ENCODE measurements around the gene SHMT1. TPM values are rescaled to one million over a fixed set of nuclear protein-coding genes. Genes with fewer than 3 reads are reported as not detected.

Gene SHMT1
- total RNA-seq, 1 donor from 2014 or later: 6.4 TPM

- Histone ChIP-seq H3K9ac (ENCODE audit: low read length) (no peak overlapping the region), H3K27ac (ENCODE audit: low read depth, low read length) (no peak overlapping the region), H3K36me3 (ENCODE audit: insufficient read depth, low read length) (no peaks in the 10 kb centered on the region), H3K27me3 (ENCODE audit: insufficient read depth, low read length) (no peaks in the 10 kb centered on the region), H4K20me1 (ENCODE audit: insufficient read depth, low read length) (no peaks in the 10 kb centered on the region), H3K4me2 (ENCODE audit: low read length) (no peak overlapping the region), H3K4me1 (ENCODE audit: insufficient read depth, low read length) (no peaks in the 10 kb centered on the region), H2AFZ (ENCODE audit: low read depth, low read length) (no peak overlapping the region), H3K79me2 (ENCODE audit: insufficient read depth, low read length) (no peaks in the 10 kb centered on the region), H3K4me3 (ENCODE audit: insufficient read depth, low read depth, low read length) (no peak overlapping the region), H3K9me3 (ENCODE audit: insufficient read depth, low read depth, low read length) (no peaks in the 10 kb centered on the region)
- H3K36me3 Mint-ChIP-seq (ENCODE audit: low read depth, unreplicated experiment): no peaks in the 10 kb centered on the region
- DNase-seq (ENCODE audit: low read depth) (no peak), FAIRE-seq (no peak)
- no peaks in the 10 kb centered on the region for H3K4me1 Mint-ChIP-seq (ENCODE audit: low read depth, unreplicated experiment)
- no peak overlapping the region for H3K4me3 Mint-ChIP-seq (ENCODE audit: unreplicated experiment)
- H3K9me3 Mint-ChIP-seq (ENCODE audit: unreplicated experiment): peaks cover 4% of the 10 kb centered on the region
- H3K27ac Mint-ChIP-seq (ENCODE audit: unreplicated experiment): no peak overlapping the region
- no peak for TF ChIP-seq EZH2 (IDR thresholded peaks at IDR 0.05; ENCODE audit: insufficient read depth, low read length)
- TF ChIP-seq, protein P1, sequence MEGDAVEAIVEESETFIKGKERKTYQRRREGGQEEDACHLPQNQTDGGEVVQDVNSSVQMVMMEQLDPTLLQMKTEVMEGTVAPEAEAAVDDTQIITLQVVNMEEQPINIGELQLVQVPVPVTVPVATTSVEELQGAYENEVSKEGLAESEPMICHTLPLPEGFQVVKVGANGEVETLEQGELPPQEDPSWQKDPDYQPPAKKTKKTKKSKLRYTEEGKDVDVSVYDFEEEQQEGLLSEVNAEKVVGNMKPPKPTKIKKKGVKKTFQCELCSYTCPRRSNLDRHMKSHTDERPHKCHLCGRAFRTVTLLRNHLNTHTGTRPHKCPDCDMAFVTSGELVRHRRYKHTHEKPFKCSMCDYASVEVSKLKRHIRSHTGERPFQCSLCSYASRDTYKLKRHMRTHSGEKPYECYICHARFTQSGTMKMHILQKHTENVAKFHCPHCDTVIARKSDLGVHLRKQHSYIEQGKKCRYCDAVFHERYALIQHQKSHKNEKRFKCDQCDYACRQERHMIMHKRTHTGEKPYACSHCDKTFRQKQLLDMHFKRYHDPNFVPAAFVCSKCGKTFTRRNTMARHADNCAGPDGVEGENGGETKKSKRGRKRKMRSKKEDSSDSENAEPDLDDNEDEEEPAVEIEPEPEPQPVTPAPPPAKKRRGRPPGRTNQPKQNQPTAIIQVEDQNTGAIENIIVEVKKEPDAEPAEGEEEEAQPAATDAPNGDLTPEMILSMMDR (IDR thresholded peaks at IDR 0.05; ENCODE audit: insufficient read depth, low read depth, low read length): no peak
- peaks cover 17% of the 10 kb centered on the region for H3K27me3 Mint-ChIP-seq (ENCODE audit: low read depth, unreplicated experiment)
These were observed 8.1 kb upstream of the SHMT1 start for GRCh38 chr17:18371455-18371854.

DNA sequence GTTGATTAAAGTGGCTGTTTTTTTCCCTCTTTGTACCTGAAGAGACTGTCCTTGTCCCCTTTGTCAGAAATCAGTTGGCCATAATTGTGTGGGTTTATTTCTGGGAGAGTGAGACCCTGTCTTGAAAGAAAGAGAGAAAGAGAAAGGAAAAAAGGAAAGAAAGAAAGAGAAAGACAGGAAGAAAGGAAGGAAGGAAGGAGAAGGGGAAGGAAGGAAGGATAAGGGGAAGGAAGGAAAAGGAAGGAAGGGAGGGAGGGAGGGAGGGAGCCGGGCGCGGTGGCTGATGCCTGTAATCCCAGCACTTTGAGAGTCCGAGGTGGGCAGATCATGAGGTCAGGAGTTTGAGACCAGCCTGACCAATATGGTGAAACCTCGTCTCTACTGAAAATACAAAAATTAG lies 7.4 kb upstream of the SHMT1 start:
- Mint-ChIP-seq H3K36me3 (ENCODE audit: low read depth, unreplicated experiment) (no peaks in the 10 kb centered on the region), H3K27ac (ENCODE audit: unreplicated experiment) (no peak overlapping the region), H3K9me3 (ENCODE audit: unreplicated experiment) (peaks cover 4% of the 10 kb centered on the region), H3K4me1 (ENCODE audit: low read depth, unreplicated experiment) (no peaks in the 10 kb centered on the region), H3K4me3 (ENCODE audit: unreplicated experiment) (no peak overlapping the region), H3K27me3 (ENCODE audit: low read depth, unreplicated experiment) (peaks cover 17% of the 10 kb centered on the region)
- Histone ChIP-seq H3K79me2 (ENCODE audit: insufficient read depth, low read length) (no peaks in the 10 kb centered on the region), H3K9ac (ENCODE audit: low read length) (no peak overlapping the region), H4K20me1 (ENCODE audit: insufficient read depth, low read length) (no peaks in the 10 kb centered on the region), H3K4me1 (ENCODE audit: insufficient read depth, low read length) (no peaks in the 10 kb centered on the region), H3K36me3 (ENCODE audit: insufficient read depth, low read length) (no peaks in the 10 kb centered on the region), H3K4me2 (ENCODE audit: low read length) (no peak overlapping the region), H3K27ac (ENCODE audit: low read depth, low read length) (no peak overlapping the region), H2AFZ (ENCODE audit: low read depth, low read length) (no peak overlapping the region), H3K27me3 (ENCODE audit: insufficient read depth, low read length) (no peaks in the 10 kb centered on the region), H3K9me3 (ENCODE audit: insufficient read depth, low read depth, low read length) (no peaks in the 10 kb centered on the region), H3K4me3 (ENCODE audit: insufficient read depth, low read depth, low read length) (no peak overlapping the region)
- no peak for FAIRE-seq
- no peak for DNase-seq (ENCODE audit: low read depth)
- TF ChIP-seq EZH2 (IDR thresholded peaks at IDR 0.05; ENCODE audit: insufficient read depth, low read length): no peak
- TF ChIP-seq, protein P1 (IDR thresholded peaks at IDR 0.05; ENCODE audit: insufficient read depth, low read depth, low read length): no peak

DNA sequence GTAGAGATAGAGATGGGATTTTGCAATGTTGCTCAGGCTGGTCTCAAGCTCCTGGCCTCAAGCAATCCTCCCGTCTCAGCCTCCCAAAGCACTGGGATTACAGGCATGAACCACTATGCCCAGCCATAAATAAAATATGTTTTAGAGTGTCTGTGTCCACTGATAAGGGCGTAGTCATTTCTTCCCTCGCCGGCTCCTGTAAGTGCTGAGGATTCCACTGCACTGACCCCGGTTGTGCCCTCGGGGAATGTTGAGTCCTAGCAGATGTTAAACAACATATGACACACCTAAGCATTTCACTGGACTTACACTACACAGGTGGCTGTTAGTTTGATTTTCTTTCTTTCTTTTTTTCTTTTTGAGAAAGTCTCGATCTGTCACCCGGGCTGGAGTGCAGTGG lies 5.6 kb upstream of the SHMT1 start:
- no peaks in the 10 kb centered on the region for H3K27me3 ChIP-seq (ENCODE audit: insufficient read depth, low read length)

More for the DNA sequence above, 5.6 kb upstream of the SHMT1 start:
- no peak for TF ChIP-seq EZH2 (IDR thresholded peaks at IDR 0.05; ENCODE audit: insufficient read depth, low read length)
- TF ChIP-seq, protein P1 (IDR thresholded peaks at IDR 0.05; ENCODE audit: insufficient read depth, low read depth, low read length): no peak
- no peak overlapping the region for H3K4me2 ChIP-seq (ENCODE audit: low read length)
- Mint-ChIP-seq H3K9me3 (ENCODE audit: unreplicated experiment) (no peaks in the 10 kb centered on the region), H3K27me3 (ENCODE audit: low read depth, unreplicated experiment) (peaks cover 17% of the 10 kb centered on the region), H3K4me3 (ENCODE audit: unreplicated experiment) (no peak overlapping the region), H3K4me1 (ENCODE audit: low read depth, unreplicated experiment) (no peaks in the 10 kb centered on the region), H3K27ac (ENCODE audit: unreplicated experiment) (no peak overlapping the region), H3K36me3 (ENCODE audit: low read depth, unreplicated experiment) (no peaks in the 10 kb centered on the region)
- no peaks in the 10 kb centered on the region for H3K4me1 ChIP-seq (ENCODE audit: insufficient read depth, low read length)
- H2AFZ ChIP-seq (ENCODE audit: low read depth, low read length): no peak overlapping the region
- H4K20me1 ChIP-seq (ENCODE audit: insufficient read depth, low read length): no peaks in the 10 kb centered on the region
- H3K27ac ChIP-seq (ENCODE audit: low read depth, low read length): no peak overlapping the region
- DNase-seq (ENCODE audit: low read depth) (no peak), FAIRE-seq (no peak)
- no peak overlapping the region for H3K4me3 ChIP-seq (ENCODE audit: insufficient read depth, low read depth, low read length)
- no peaks in the 10 kb centered on the region for H3K36me3 ChIP-seq (ENCODE audit: insufficient read depth, low read length)
- no peaks in the 10 kb centered on the region for H3K9me3 ChIP-seq (ENCODE audit: insufficient read depth, low read depth, low read length)
- no peaks in the 10 kb centered on the region for H3K79me2 ChIP-seq (ENCODE audit: insufficient read depth, low read length)
- no peak overlapping the region for H3K9ac ChIP-seq (ENCODE audit: low read length)

Data from astrocyte (in vitro differentiated cells and primary cell).